GM12891 (cell line): ENCODE measurements around the gene CIAO2A.

Experiments
- DNase-seq: peaks from one replicate; pipeline ENCODE4 v3.0.0; 2011; ENCODE audit warnings: low spot score; ENCODE audit not compliant: insufficient read length
- FAIRE-seq: peaks from 2 replicates; lab custom pipeline; 2011; peaks lifted over from hg19 to GRCh38; lab: Jason Lieb, UNC
- PAX5 ChIP-seq: IDR thresholded peaks from 2 replicates; pipeline ENCODE4 v1.6.1; 2011; ENCODE audit warnings: low read length, moderate library complexity, mild to moderate bottlenecking; ENCODE audit not compliant: insufficient read depth, severe bottlenecking
- POLR2A ChIP-seq: IDR thresholded peaks from 2 replicates; pipeline ENCODE4 v1.6.1; 2011; ENCODE audit warnings: low read depth, low read length, control low read depth
- POLR2AphosphoS5 ChIP-seq: IDR thresholded peaks from 2 replicates; pipeline ENCODE4 v1.6.1; 2011; ENCODE audit warnings: low read depth, low read length, control low read depth
- POU2F2 ChIP-seq: IDR thresholded peaks from 2 replicates; pipeline ENCODE4 v1.6.1; 2011; ENCODE audit warnings: low read depth, mild to moderate bottlenecking, control low read depth, low read length, moderate library complexity
- SPI1 ChIP-seq: IDR thresholded peaks from 2 replicates; pipeline ENCODE4 v1.6.1; 2011; ENCODE audit warnings: low read depth, low read length, control low read depth
- TAF1 ChIP-seq: IDR thresholded peaks from 2 replicates; pipeline ENCODE4 v1.6.1; 2011; ENCODE audit warnings: low read depth, low read length, control low read depth

CIAO2A gene

GRCh38 chr15:64045774-64046420, 47.7 kb downstream of the CIAO2A start:
- no peak for TF ChIP-seq POLR2AphosphoS5
- no peak for TF ChIP-seq POU2F2
- no peak for TF ChIP-seq PAX5
- TF ChIP-seq POLR2A = no peak
- no peak for TF ChIP-seq SPI1
- TF ChIP-seq TAF1 = no peak
- DNase-seq (peak; percentile 64), FAIRE-seq (no peak)

- TF ChIP-seq PAX5 = no peak
- TF ChIP-seq SPI1 = no peak
- no peak for TF ChIP-seq POU2F2
- no peak for TF ChIP-seq POLR2AphosphoS5
- TF ChIP-seq TAF1 = no peak
- no peak for TF ChIP-seq POLR2A
- peak; percentile 20 for FAIRE-seq
- no peak for DNase-seq
Measured at GRCh38 chr15:64045101-64045435, 48.6 kb downstream of the CIAO2A start.

GRCh38 chr15:64044300-64045100, 49.1 kb downstream of the CIAO2A start:
- DNase-seq (peak; percentile 70), FAIRE-seq (peak; percentile 92)
- TF ChIP-seq PAX5 = peak; percentile 20
- TF ChIP-seq POLR2A = no peak
- no peak; the same call in 1 of the 2 replicates for TF ChIP-seq POU2F2
- no peak for TF ChIP-seq POLR2AphosphoS5
- TF ChIP-seq TAF1 = 0 out of 2 replicates have a peak, but pooled peaks have one; percentile 27
- peak; percentile 95 for TF ChIP-seq SPI1

GRCh38 chr15:64038878-64039610, 54.6 kb downstream of the CIAO2A start:
- no peak for TF ChIP-seq SPI1
- no peak for TF ChIP-seq TAF1
- DNase-seq (no peak), FAIRE-seq (no peak)

- DNase-seq = no peak
- no peak for TF ChIP-seq POLR2A
- no peak for TF ChIP-seq SPI1
- no peak for FAIRE-seq
Measured at GRCh38 chr15:64037966-64038365, 55.7 kb downstream of the CIAO2A start.

- FAIRE-seq (no peak), DNase-seq (no peak)
- no peak for TF ChIP-seq SPI1
Measured at GRCh38 chr15:64037116-64037515, 56.5 kb downstream of the CIAO2A start.

- DNase-seq (no peak), FAIRE-seq (no peak)
- TF ChIP-seq POLR2AphosphoS5 = no peak
Measured at GRCh38 chr15:64035525-64035924, 58.1 kb downstream of the CIAO2A start.

- TF ChIP-seq POLR2A (no peak), POU2F2 (no peak), POLR2AphosphoS5 (no peak), SPI1 (peak; percentile 61; the same call in 1 of the 2 replicates), TAF1 (no peak)
- FAIRE-seq (no peak), DNase-seq (no peak)
Measured at GRCh38 chr15:64034519-64034918, 59.1 kb downstream of the CIAO2A start.

GRCh38 chr15:64032329-64032728, 61.3 kb downstream of the CIAO2A start:
- no peak for DNase-seq
- TF ChIP-seq PAX5 (no peak), POLR2AphosphoS5 (no peak), SPI1 (no peak), POU2F2 (no peak), POLR2A (no peak), TAF1 (no peak)
- no peak for FAIRE-seq

- TF ChIP-seq POLR2A (no peak), PAX5 (no peak), TAF1 (no peak), SPI1 (no peak), POLR2AphosphoS5 (no peak), POU2F2 (no peak)
- no peak for DNase-seq
- FAIRE-seq = no peak
Measured at GRCh38 chr15:64030123-64030522, 63.5 kb downstream of the CIAO2A start.
